Measurements from ENCODE around the gene SIM1.

DNA sequence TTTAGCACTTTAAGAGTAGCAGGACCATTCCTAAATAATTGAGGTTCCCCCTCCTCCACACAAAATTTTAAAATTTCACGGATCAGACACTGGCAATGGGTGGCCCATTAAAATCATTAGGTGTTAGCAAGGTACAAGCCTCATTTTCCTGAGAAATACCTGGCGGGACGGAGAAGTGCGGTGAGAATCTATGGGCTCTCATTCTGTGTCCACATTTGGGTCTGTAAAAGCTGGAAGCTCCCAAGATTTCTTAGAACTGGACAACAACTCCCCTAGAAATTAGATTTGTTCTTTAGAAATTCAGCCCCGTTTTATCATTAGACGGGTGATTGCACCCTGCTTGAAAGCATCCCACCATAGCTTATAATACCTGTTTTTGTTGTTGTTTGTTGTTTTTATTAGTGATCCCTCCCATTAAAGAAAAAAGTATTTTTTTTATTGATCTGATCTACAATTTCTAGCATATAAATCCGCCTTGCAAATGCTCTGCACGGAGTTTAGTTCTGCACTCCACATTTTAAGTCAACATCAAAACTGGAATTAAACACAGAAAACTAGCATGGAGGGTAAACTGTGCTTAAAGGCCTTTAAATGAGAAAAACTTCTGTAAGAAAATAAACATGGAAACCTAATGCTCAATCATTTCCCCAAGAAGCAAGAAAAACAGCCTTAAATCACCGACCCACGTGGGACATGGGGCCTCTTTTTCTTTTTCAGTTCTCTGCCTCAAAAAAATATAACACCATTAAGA lies 5.7 kb downstream of the SIM1 start:
- TF ChIP-seq, protein P1, sequence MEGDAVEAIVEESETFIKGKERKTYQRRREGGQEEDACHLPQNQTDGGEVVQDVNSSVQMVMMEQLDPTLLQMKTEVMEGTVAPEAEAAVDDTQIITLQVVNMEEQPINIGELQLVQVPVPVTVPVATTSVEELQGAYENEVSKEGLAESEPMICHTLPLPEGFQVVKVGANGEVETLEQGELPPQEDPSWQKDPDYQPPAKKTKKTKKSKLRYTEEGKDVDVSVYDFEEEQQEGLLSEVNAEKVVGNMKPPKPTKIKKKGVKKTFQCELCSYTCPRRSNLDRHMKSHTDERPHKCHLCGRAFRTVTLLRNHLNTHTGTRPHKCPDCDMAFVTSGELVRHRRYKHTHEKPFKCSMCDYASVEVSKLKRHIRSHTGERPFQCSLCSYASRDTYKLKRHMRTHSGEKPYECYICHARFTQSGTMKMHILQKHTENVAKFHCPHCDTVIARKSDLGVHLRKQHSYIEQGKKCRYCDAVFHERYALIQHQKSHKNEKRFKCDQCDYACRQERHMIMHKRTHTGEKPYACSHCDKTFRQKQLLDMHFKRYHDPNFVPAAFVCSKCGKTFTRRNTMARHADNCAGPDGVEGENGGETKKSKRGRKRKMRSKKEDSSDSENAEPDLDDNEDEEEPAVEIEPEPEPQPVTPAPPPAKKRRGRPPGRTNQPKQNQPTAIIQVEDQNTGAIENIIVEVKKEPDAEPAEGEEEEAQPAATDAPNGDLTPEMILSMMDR (conservative IDR thresholded peaks at IDR 0.05; ENCODE audit: low read length), result no peak
- TF ChIP-seq EZH2phosphoT487 (IDR thresholded peaks at IDR 0.05; ENCODE audit: borderline replicate concordance), result no peak
